ENCODE measurements around the gene UBL3.

The UBL3 gene

DNA sequence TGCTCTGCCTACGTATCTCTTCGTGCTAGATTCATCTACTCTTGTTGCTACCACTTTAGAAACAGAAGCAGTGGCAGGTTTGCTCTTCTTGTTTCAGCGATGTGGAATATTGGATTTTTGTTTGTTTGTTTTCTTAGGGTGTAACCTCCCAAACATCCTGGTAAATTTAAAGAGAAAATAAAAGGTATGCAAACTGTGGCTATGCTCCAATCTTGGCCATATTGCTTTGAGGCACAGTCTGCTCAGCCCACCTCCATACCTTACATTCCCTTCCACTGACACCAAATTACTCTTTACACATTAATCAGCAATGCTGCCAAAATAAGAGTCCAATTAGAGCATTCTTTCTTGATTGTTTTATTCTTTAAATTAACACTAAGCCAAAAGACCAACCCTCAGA, 25.2 kb upstream of the UBL3 start:
- Mint-ChIP-seq H3K36me3 (no peaks in the 10 kb centered on the region), H3K4me1 (no peaks in the 10 kb centered on the region), H3K4me3 (no peak overlapping the region), H3K9me3 (no peaks in the 10 kb centered on the region), H3K27ac (no peak overlapping the region)
- DNase-seq (ENCODE audit: low spot score in 2 of 2) (no peak), ATAC-seq (no peak)

- ATAC-seq, result no peak
- Mint-ChIP-seq H3K36me3 (no peaks in the 10 kb centered on the region), H3K9me3 (no peaks in the 10 kb centered on the region), H3K4me1 (no peaks in the 10 kb centered on the region), H3K4me3 (no peak overlapping the region), H3K27ac (no peak overlapping the region)
- DNase-seq (ENCODE audit: low spot score in 2 of 2), result no peak
These were observed 18.2 kb upstream of the UBL3 start for GRCh38 chr13:29868581-29868980.

DNA sequence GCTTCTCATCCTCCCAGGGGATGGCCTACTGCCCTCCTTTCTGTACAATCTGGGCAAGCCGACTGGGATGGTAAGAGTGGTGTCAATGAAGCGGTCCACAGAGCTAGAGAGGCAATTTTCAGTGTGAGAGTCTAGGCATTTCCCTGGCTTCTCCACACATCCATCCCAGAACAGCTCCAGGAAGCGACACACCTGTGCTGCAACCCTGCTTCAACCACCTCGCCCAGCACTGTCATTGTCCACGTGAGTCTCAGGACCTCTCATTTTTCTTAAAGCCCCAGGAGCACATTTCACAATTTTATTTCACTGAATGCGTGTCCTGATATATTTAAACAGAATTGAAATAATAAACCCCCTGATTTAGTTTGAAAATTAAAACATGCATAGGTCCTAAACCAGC, 15.5 kb upstream of the UBL3 start:
- no peak for ATAC-seq
- DNase-seq (ENCODE audit: low spot score in 2 of 2), result no peak
- Mint-ChIP-seq H3K36me3 (no peaks in the 10 kb centered on the region), H3K4me1 (no peaks in the 10 kb centered on the region), H3K27ac (no peak overlapping the region), H3K9me3 (no peaks in the 10 kb centered on the region), H3K4me3 (no peak overlapping the region)

- Mint-ChIP-seq H3K9me3 (no peaks in the 10 kb centered on the region), H3K27ac (no peak overlapping the region), H3K4me3 (no peak overlapping the region), H3K4me1 (peaks cover 5% of the 10 kb centered on the region), H3K36me3 (no peaks in the 10 kb centered on the region)
- no peak for DNase-seq (ENCODE audit: low spot score in 2 of 2)
- ATAC-seq, result no peak
These were observed 11.3 kb upstream of the UBL3 start for GRCh38 chr13:29861694-29862110.

DNA sequence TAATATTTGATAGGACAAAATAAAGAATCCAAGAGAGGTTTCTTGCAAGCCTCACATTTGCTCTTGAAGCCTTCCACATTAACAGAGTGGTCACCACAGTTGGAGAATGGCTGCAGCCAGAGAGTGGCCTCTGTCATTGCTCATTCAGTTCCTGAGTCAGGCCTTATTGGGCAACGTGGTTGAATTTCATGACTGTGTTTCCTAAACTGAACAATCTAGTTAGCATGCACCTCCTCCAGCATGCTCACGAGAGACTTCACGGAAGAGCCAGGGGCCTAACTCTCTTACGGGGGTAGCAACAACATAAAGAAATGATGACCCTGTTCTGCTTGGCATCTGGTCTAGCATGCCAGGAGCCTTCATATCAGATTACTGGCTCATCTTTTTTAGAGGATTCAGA, 9.6 kb upstream of the UBL3 start:
- DNase-seq (ENCODE audit: low spot score in 2 of 2), result no peak
- Mint-ChIP-seq H3K36me3 (no peaks in the 10 kb centered on the region), H3K4me3 (no peak overlapping the region), H3K9me3 (no peaks in the 10 kb centered on the region), H3K4me1 (peaks cover 12% of the 10 kb centered on the region), H3K27ac (no peak overlapping the region)
- peak; percentile 65 for ATAC-seq

DNA sequence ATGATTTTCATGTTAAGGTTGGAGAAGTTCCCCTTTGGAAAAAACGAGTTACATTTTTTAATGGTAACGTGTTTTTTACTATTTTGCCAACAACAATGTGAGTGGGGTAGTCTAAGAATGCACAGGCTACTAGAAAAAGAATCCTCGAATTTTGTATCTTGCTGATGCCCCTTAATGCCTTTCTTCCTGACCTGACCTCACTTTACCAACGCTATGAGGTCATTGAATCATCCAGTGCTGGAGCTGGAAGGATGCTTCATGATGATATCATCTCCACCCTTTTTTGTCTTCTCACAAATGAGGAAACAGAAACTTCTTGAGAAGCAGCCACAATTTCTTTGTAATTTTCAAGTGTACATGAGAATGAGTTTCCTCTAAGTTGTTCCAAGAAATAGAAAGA, 8.2 kb upstream of the UBL3 start:
- peaks cover 12% of the 10 kb centered on the region for H3K4me1 Mint-ChIP-seq
- no peak overlapping the region for H3K27ac Mint-ChIP-seq
- no peaks in the 10 kb centered on the region for H3K9me3 Mint-ChIP-seq
- H3K4me3 Mint-ChIP-seq, result no peak overlapping the region
- no peak for DNase-seq (ENCODE audit: low spot score in 2 of 2)
- peak; percentile 39 for ATAC-seq
- H3K36me3 Mint-ChIP-seq, result no peaks in the 10 kb centered on the region

GRCh38 chr13:29858231-29858630, 7.8 kb upstream of the UBL3 start:
- DNase-seq (ENCODE audit: low spot score in 2 of 2) (no peak), ATAC-seq (no peak)
- no peaks in the 10 kb centered on the region for H3K9me3 Mint-ChIP-seq
- no peaks in the 10 kb centered on the region for H3K36me3 Mint-ChIP-seq
- peaks cover 15% of the 10 kb centered on the region for H3K4me1 Mint-ChIP-seq
- no peak overlapping the region for H3K4me3 Mint-ChIP-seq
- no peak overlapping the region for H3K27ac Mint-ChIP-seq

GRCh38 chr13:29857085-29857484, 6.7 kb upstream of the UBL3 start:
- ATAC-seq (no peak), DNase-seq (ENCODE audit: low spot score in 2 of 2) (no peak)
- Mint-ChIP-seq H3K9me3 (no peaks in the 10 kb centered on the region), H3K4me3 (no peak overlapping the region), H3K36me3 (no peaks in the 10 kb centered on the region), H3K4me1 (peaks cover 16% of the 10 kb centered on the region), H3K27ac (no peak overlapping the region)

GRCh38 chr13:29856426-29856825, 6.0 kb upstream of the UBL3 start:
- H3K9me3 Mint-ChIP-seq, result no peaks in the 10 kb centered on the region
- DNase-seq (ENCODE audit: low spot score in 2 of 2), result no peak
- ATAC-seq, result no peak
- no peak overlapping the region for H3K27ac Mint-ChIP-seq
- H3K4me1 Mint-ChIP-seq, result peaks cover 16% of the 10 kb centered on the region
- no peak overlapping the region for H3K4me3 Mint-ChIP-seq
- no peaks in the 10 kb centered on the region for H3K36me3 Mint-ChIP-seq

DNA sequence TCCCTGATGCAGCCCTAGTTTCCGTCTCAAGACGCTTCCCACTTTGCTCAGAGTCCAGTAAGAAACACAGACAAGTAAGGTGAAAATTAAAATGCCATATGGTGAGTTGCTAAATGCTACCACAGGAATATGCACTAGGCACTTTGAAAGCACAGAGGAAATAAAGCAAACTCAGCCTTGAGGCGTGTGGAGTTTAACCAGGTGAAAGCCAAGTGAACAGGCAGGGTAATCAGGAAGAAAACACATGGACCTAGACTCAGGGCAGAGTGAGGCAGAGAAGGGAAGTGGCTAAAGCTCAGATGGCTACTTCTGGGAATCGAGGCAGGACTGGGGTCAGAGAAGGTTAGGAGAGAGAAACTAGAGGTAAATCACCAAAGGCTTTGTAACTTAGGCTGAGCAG, 5.4 kb upstream of the UBL3 start:
- H3K4me1 Mint-ChIP-seq, result peaks cover 16% of the 10 kb centered on the region
- H3K36me3 Mint-ChIP-seq, result no peaks in the 10 kb centered on the region
- DNase-seq (ENCODE audit: low spot score in 2 of 2), result no peak
- no peak overlapping the region for H3K27ac Mint-ChIP-seq
- H3K9me3 Mint-ChIP-seq, result no peaks in the 10 kb centered on the region
- no peak overlapping the region for H3K4me3 Mint-ChIP-seq
- ATAC-seq, result no peak

DNA sequence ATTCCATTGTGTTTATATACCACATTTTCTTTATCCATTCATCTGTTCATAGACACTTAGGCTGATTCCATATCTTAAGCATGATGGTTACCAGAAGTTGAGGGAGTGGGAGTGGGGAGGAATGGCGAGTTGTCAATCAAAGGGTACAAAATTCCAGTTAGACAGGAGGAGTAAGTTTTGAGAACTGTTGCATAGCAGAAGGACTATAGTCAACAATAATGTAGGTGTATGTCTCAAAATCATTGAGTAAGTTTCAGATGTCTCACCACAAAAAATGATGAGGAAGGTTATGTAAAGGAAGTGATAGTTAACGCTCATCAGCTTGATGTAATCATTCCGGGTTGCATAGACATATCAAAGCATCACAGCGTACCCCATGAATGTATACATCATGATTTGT, 4.6 kb upstream of the UBL3 start:
- peaks cover 5% of the 10 kb centered on the region for H3K36me3 Mint-ChIP-seq
- peaks cover 16% of the 10 kb centered on the region for H3K4me1 Mint-ChIP-seq

GRCh38 chr13:29853131-29853530, 2.7 kb upstream of the UBL3 start:
- no peak for DNase-seq (ENCODE audit: low spot score in 2 of 2)
- no peak for ATAC-seq
- no peaks in the 10 kb centered on the region for H3K9me3 Mint-ChIP-seq
- peaks cover 13% of the 10 kb centered on the region for H3K36me3 Mint-ChIP-seq
- H3K4me3 Mint-ChIP-seq, result no peak overlapping the region
- H3K27ac Mint-ChIP-seq, result no peak overlapping the region
- H3K4me1 Mint-ChIP-seq, result peaks cover 12% of the 10 kb centered on the region

More for the DNA sequence above, 4.6 kb upstream of the UBL3 start:
- ATAC-seq (no peak), DNase-seq (ENCODE audit: low spot score in 2 of 2) (no peak)
- Mint-ChIP-seq H3K27ac (no peak overlapping the region), H3K9me3 (no peaks in the 10 kb centered on the region), H3K4me3 (no peak overlapping the region)

DNA sequence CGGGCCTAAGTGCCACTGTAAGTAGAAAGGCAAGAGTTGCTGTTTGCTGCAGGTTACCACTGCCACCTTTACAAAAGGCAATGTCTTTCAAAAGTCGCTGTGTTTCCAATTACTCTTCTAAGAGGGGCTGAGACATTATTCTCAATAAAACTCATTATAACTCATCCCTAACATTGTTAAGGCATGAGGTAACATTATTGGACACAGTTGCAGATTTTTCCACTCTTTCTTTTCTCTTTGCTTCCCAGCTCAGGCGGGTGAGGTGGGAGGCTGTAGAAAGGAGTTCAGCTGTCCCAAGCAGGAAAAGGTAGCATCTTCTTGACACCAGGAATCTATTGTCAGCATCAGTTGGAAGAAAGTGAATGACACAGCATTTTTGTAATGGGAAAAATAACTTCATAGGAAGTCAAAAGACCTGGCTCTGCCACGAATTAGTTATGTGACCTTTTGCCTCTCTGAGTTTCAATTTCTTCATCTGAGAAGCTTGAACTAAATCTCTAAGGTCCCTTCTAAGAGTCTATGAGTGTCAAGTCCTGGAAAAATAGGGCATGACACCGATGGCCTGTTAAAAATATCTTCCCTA, 2.1 kb upstream of the UBL3 start:
- Mint-ChIP-seq H3K36me3 (peaks cover 16% of the 10 kb centered on the region), H3K9me3 (no peaks in the 10 kb centered on the region), H3K4me3 (no peak overlapping the region), H3K4me1 (peaks cover 15% of the 10 kb centered on the region), H3K27ac (no peak overlapping the region)
- ATAC-seq, result no peak
- no peak for DNase-seq (ENCODE audit: low spot score in 2 of 2)

DNA sequence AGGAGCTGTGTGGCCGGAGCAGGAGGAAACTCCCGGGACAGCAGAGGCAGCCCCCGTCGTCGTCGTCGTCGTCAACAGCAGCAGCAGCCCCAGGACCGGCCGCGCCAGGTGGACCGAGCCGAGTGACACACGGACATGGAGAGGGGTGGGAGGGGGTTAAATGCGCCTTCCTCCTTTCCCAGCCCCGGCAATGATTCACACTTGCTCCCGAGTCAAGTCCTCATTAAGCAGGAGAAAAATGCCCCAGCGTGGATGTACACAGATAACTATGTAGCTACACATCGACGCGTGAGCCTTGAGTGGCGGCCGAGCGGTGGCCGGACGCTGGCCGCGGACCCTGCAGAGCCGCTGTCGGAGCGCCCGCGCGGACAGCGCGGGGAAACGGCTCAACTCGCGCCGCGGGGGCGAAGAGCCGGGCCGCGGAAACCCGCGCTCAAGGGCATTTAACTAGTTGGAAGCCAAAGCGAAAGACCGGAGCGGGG, 645 bp downstream of the UBL3 start:
- H3K36me3 Mint-ChIP-seq, result peaks cover 18% of the 10 kb centered on the region
- H3K4me3 Mint-ChIP-seq, result peak overlapping the region; percentile 89
- peak overlapping the region; percentile 91 for H3K27ac Mint-ChIP-seq
- peaks cover 25% of the 10 kb centered on the region for H3K4me1 Mint-ChIP-seq
- DNase-seq (ENCODE audit: low spot score in 2 of 2), result peak in 1 of 2 donors; percentile 18
- H3K9me3 Mint-ChIP-seq, result no peaks in the 10 kb centered on the region
- peak; percentile 45 for ATAC-seq

DNA sequence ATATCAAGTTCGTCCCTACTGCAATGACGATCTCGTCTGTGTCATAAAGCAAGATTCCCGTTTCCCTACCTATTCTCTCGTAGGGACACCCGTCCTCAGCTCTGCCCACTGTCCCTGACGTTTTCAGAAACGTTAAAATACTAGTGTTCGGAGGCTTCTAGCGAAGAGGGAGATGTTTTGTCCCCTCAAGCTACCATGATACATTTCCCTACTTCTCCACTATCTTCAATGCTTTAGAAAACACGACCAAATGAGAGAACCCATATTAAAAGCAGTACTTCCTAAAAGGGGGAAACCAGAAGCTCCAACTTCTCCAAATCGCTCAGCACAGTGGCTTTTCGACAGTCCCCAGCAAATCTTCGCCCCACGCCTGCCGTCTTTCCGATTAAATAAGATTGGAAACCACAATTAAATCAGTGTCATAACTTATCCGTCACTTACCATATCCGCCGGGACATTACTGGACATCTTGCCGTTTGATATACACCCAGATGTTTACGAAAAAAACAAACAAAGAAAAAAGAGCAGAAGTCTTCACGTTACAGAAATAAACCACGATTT, 1.3 kb downstream of the UBL3 start:
- no peaks in the 10 kb centered on the region for H3K9me3 Mint-ChIP-seq
- H3K27ac Mint-ChIP-seq, result peak overlapping the region; percentile 91
- H3K36me3 Mint-ChIP-seq, result peaks cover 18% of the 10 kb centered on the region
- peaks cover 28% of the 10 kb centered on the region for H3K4me1 Mint-ChIP-seq
- peak overlapping the region; percentile 89 for H3K4me3 Mint-ChIP-seq
- DNase-seq (ENCODE audit: low spot score in 2 of 2) (peak in 1 of 2 donors; percentile 57), ATAC-seq (peak; percentile 5)

DNA sequence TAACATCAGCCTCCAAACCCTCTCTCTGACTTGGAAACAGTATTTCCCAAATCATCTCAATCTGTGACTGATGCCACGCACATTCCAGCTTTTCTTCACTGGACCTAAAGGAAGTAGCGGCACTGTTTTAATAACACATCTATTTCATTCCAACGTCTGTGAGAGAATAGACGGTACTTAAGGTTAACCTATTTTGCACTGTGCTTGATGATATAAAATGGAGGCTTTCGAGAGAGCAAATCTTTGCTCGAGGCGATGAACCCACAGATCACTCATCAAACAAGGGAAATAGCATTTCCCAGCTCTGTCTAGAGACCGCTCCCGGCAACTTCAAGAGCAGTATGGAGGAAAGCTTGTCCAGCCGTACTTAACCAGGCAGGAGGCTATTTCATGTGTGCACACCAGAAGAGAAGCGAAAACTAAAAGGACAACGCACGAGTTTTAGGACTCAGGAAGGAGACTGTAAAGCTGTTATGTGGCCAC, 2.9 kb downstream of the UBL3 start:
- no peaks in the 10 kb centered on the region for H3K9me3 Mint-ChIP-seq
- H3K4me3 Mint-ChIP-seq, result peak overlapping the region; percentile 89
- ATAC-seq (no peak), DNase-seq (ENCODE audit: low spot score in 2 of 2) (peak in 1 of 2 donors; percentile 54)
- H3K36me3 Mint-ChIP-seq, result peaks cover 18% of the 10 kb centered on the region
- H3K27ac Mint-ChIP-seq, result peak overlapping the region; percentile 90
- H3K4me1 Mint-ChIP-seq, result peaks cover 32% of the 10 kb centered on the region
